Loucy (cell line): Measurements from ENCODE around the gene PDCD4.

Source experiments
- H2AFZ ChIP-seq: fragments of 200-600 bp; sonication (generic); 2 replicates; pipeline ENCODE4 v1.6.0; 2016; ENCODE audit warnings: antibody characterized with exemption, mild to moderate bottlenecking, low read length, moderate library complexity
- H3F3A ChIP-seq: fragments of 200-600 bp; 2 replicates; pipeline ENCODE4 v1.6.0; 2016; ENCODE audit warnings: antibody characterized with exemption, low read depth, mild to moderate bottlenecking
- H3K27me3 ChIP-seq: fragments of 200-600 bp; sonication (generic); 2 replicates; pipeline ENCODE4 v1.6.1; 2014; ENCODE audit warnings: low read length, mild to moderate bottlenecking; ENCODE audit not compliant: insufficient read depth, poor library complexity, severe bottlenecking
- H3K36me3 ChIP-seq: fragments of 200-600 bp; sonication (generic); 2 replicates; pipeline ENCODE4 v1.6.1; 2016; ENCODE audit warnings: low read length; ENCODE audit not compliant: insufficient read depth
- H3K4me1 ChIP-seq: fragments of 200-600 bp; sonication (generic); 2 replicates; pipeline ENCODE4 v1.5.1; 2014; ENCODE audit warnings: low read length, mild to moderate bottlenecking; ENCODE audit not compliant: insufficient read depth, poor library complexity, severe bottlenecking
- H3K4me2 ChIP-seq: fragments of 200-600 bp; sonication (generic); 2 replicates; pipeline ENCODE4 v1.6.0; 2014; ENCODE audit warnings: antibody characterized with exemption, low read length, low read depth, mild to moderate bottlenecking; ENCODE audit not compliant: poor library complexity, severe bottlenecking
- H3K4me3 ChIP-seq: fragments of 200-600 bp; sonication (generic); 2 replicates; pipeline ENCODE4 v1.5.1; 2014; ENCODE audit warnings: low read length, mild to moderate bottlenecking, mixed read lengths; ENCODE audit not compliant: poor library complexity, severe bottlenecking
- H3K79me2 ChIP-seq: fragments of 200-600 bp; sonication (generic); 2 replicates; pipeline ENCODE4 v1.6.1; 2014; ENCODE audit warnings: low read length; ENCODE audit not compliant: insufficient read depth
- H3K9ac ChIP-seq: fragments of 200-600 bp; sonication (generic); 2 replicates; pipeline ENCODE4 v1.6.0; 2014; ENCODE audit warnings: mild to moderate bottlenecking, low read depth, low read length, moderate library complexity; ENCODE audit not compliant: poor library complexity, severe bottlenecking
- H3K9me2 ChIP-seq: fragments of 200-600 bp; sonication (generic); replicated peaks from 2 replicates; pipeline ENCODE4 v1.6.1; 2016; ENCODE audit warnings: low read depth, low read length, mixed read lengths
- H3K9me3 ChIP-seq: fragments of 200-600 bp; sonication (generic); 2 replicates; pipeline ENCODE4 v1.6.1; 2014; ENCODE audit warnings: mild to moderate bottlenecking, antibody characterized with exemption, low read length, low read depth; ENCODE audit not compliant: insufficient read depth
- H4K20me1 ChIP-seq: fragments of 200-600 bp; sonication (generic); 2 replicates; pipeline ENCODE4 v1.6.0; 2014; ENCODE audit warnings: antibody characterized with exemption, low read length, mild to moderate bottlenecking; ENCODE audit not compliant: insufficient read depth, poor library complexity, severe bottlenecking
- CTCF ChIP-seq: fragments of 200-600 bp; sonication (generic); conservative IDR thresholded peaks from 2 replicates; pipeline ENCODE4 v1.5.1; 2014; ENCODE audit warnings: mild to moderate bottlenecking, antibody characterized with exemption, low read length
- EZH2phosphoT487 ChIP-seq: fragments of 200-600 bp; IDR thresholded peaks from 2 replicates; pipeline ENCODE4 v1.6.1; 2018; ENCODE audit warnings: antibody characterized with exemption, mild to moderate bottlenecking, moderate library complexity, borderline replicate concordance

The PDCD4 gene

GRCh38 chr10:110885932-110886674 is 14.4 kb downstream of the PDCD4 start:
- no peaks in the 10 kb centered on the region for H3F3A ChIP-seq
- peak overlapping the region; percentile 4 for H3K4me2 ChIP-seq
- no peaks in the 10 kb centered on the region for H3K27me3 ChIP-seq
- TF ChIP-seq EZH2phosphoT487, result no peak
- TF ChIP-seq CTCF, result no peak
- peaks cover 39% of the 10 kb centered on the region for H4K20me1 ChIP-seq
- H3K36me3 ChIP-seq, result peaks cover 77% of the 10 kb centered on the region
- H2AFZ ChIP-seq, result no peak overlapping the region
- H3K9me3 ChIP-seq, result no peaks in the 10 kb centered on the region
- H3K4me3 ChIP-seq, result no peak overlapping the region
- peaks cover 61% of the 10 kb centered on the region for H3K79me2 ChIP-seq
- peaks cover 35% of the 10 kb centered on the region for H3K4me1 ChIP-seq
- no peaks in the 10 kb centered on the region for H3K9me2 ChIP-seq
- H3K9ac ChIP-seq, result no peak overlapping the region

GRCh38 chr10:110887560-110887959 is 15.8 kb downstream of the PDCD4 start:
- 0 out of 2 replicates have a peak, but pooled peaks cover 6% of the 10 kb centered on the region for H3F3A ChIP-seq
- peaks cover 48% of the 10 kb centered on the region for H3K79me2 ChIP-seq
- no peaks in the 10 kb centered on the region for H3K9me2 ChIP-seq
- peaks cover 33% of the 10 kb centered on the region for H4K20me1 ChIP-seq
- no peaks in the 10 kb centered on the region for H3K27me3 ChIP-seq
- H2AFZ ChIP-seq, result no peak overlapping the region
- TF ChIP-seq EZH2phosphoT487 (no peak), CTCF (no peak)
- H3K4me2 ChIP-seq, result no peak overlapping the region
- H3K9ac ChIP-seq, result no peak overlapping the region
- peaks cover 83% of the 10 kb centered on the region for H3K36me3 ChIP-seq
- H3K4me3 ChIP-seq, result no peak overlapping the region
- peaks cover 23% of the 10 kb centered on the region for H3K4me1 ChIP-seq
- no peaks in the 10 kb centered on the region for H3K9me3 ChIP-seq

DNA sequence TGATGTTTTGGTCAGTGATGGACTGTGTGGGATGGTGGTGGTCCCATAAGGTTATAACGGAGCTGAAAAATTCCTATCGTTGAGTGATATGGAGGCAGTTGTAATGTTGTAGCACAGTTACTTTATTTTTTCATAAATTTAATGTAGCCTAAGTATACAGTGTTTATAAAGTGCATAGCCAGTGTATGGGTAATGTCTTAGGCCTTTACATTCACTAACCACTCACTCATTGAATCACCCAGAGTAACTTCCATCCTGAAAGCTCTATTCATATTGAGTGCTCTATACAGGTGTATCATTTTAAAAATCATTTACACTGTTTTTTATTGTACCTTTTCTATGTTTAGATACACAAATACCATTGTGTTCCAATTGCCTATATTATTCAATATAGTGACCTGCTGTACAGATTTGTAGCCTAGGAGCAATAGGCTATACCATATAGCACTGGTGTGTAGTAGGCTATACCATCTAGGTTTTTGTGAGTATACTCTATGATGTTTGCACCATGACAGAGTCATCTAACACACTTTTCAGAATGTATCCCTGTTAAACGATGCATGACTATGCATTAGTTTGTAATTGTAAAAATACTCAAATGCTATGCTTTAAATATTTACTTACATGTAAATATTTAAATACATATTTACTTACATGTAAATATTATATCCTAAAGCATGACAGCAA is 21.0 kb downstream of the PDCD4 start:
- Histone ChIP-seq H3K36me3 (peaks cover 77% of the 10 kb centered on the region), H4K20me1 (peaks cover 8% of the 10 kb centered on the region), H3K9me2 (no peaks in the 10 kb centered on the region), H3K9ac (no peak overlapping the region), H3K27me3 (no peaks in the 10 kb centered on the region), H3K4me1 (no peaks in the 10 kb centered on the region), H3K4me3 (no peak overlapping the region), H2AFZ (no peak overlapping the region), H3K4me2 (no peak overlapping the region), H3K9me3 (no peaks in the 10 kb centered on the region), H3F3A (0 out of 2 replicates have a peak, but pooled peaks cover 6% of the 10 kb centered on the region), H3K79me2 (peaks cover 29% of the 10 kb centered on the region)
- TF ChIP-seq CTCF (no peak), EZH2phosphoT487 (no peak)
